Measurements from ENCODE around the gene RENBP.

GRCh38 chrX:153954558-153955227 is 10.2 kb upstream of the RENBP start:
- no peak for TF ChIP-seq CTCF (IDR thresholded peaks at IDR 0.05)
- no peak for TF ChIP-seq POLR2A (IDR thresholded peaks at IDR 0.05)
